OCI-LY7 (cell line): ENCODE measurements around the gene PHACTR1. TPM values are rescaled to one million over a fixed set of nuclear protein-coding genes. Genes with fewer than 3 reads are reported as not detected.

Experiments
- BruUV-seq: library from RNA; stranded (reverse); fragments of 400-500 nt; replicated peaks from 2 replicates; lab custom pipeline; 2021; lab: Mats Ljungman, UMichigan
- CTCF ChIA-PET: fragments of 300-600 bp; sonication (Branson Sonifier 250); formaldehyde crosslinking; loops from one replicate; lab custom pipeline; 2022; ENCODE audit warnings: antibody characterized with exemption; ENCODE audit not compliant: unreplicated experiment; lab: Charles Lee
- POLR2A ChIA-PET: fragments of 300-600 bp; sonication (Branson Sonifier 250); formaldehyde crosslinking; loops from one replicate; lab custom pipeline; 2022; ENCODE audit warnings: antibody characterized with exemption; lab: Charles Lee
- DNase-seq: peaks from one replicate; pipeline ENCODE4 v3.0.0-alpha.2; 2015; ENCODE audit warnings: low spot score
- H2AFZ ChIP-seq: fragments of 200-600 bp; sonication (generic), shearing (Covaris generic); 2 replicates; pipeline ENCODE4 v1.6.1; 2014; ENCODE audit warnings: mild to moderate bottlenecking, antibody characterized with exemption, low read length, moderate library complexity
- H3K27ac ChIP-seq: fragments of 200-600 bp; sonication (generic); 2 replicates; pipeline ENCODE4 v1.5.1; 2014; ENCODE audit warnings: mixed run types, low read depth, mild to moderate bottlenecking, moderate library complexity, low read length, inconsistent platforms; ENCODE audit not compliant: poor library complexity, severe bottlenecking
- H3K36me3 ChIP-seq: fragments of 200-600 bp; sonication (generic); 2 replicates; pipeline ENCODE4 v1.6.1; 2014; ENCODE audit warnings: mild to moderate bottlenecking, antibody characterized with exemption, low read length, moderate library complexity, mixed read lengths; ENCODE audit not compliant: insufficient read depth
- H3K4me1 ChIP-seq: fragments of 200-600 bp; sonication (generic); 2 replicates; pipeline ENCODE4 v1.5.1; 2014; ENCODE audit warnings: mild to moderate bottlenecking, low read length; ENCODE audit not compliant: insufficient read depth, poor library complexity, severe bottlenecking
- H3K4me2 ChIP-seq: fragments of 200-600 bp; sonication (generic); 2 replicates; pipeline ENCODE4 v1.6.1; 2014; ENCODE audit warnings: mild to moderate bottlenecking, low read length
- H3K4me3 ChIP-seq: fragments of 200-600 bp; sonication (generic); 2 replicates; pipeline ENCODE4 v1.5.1; 2014; ENCODE audit warnings: mild to moderate bottlenecking, low read depth, low read length; ENCODE audit not compliant: poor library complexity, severe bottlenecking
- H3K79me2 ChIP-seq: fragments of 200-600 bp; sonication (generic); 2 replicates; pipeline ENCODE4 v1.6.1; 2016; ENCODE audit warnings: low read depth, mild to moderate bottlenecking, low read length, moderate library complexity, mixed read lengths; ENCODE audit not compliant: insufficient read depth
- H3K9me2 ChIP-seq: fragments of 200-600 bp; sonication (generic); 2 replicates; pipeline ENCODE4 v1.6.1; 2016; ENCODE audit warnings: mild to moderate bottlenecking, low read length, mixed read lengths; ENCODE audit not compliant: insufficient read depth
- H3K9me3 ChIP-seq: fragments of 200-600 bp; sonication (generic); 2 replicates; pipeline ENCODE4 v1.6.1; 2014; ENCODE audit warnings: mild to moderate bottlenecking, mixed run types, low read length, mixed read lengths
- H4K20me1 ChIP-seq: fragments of 200-600 bp; sonication (generic); 2 replicates; pipeline ENCODE4 v1.6.1; 2014; ENCODE audit warnings: mild to moderate bottlenecking, antibody characterized with exemption, low read length, moderate library complexity, mixed read lengths; ENCODE audit not compliant: insufficient read depth
- CTCF ChIP-seq: fragments of 200-600 bp; sonication (generic); conservative IDR thresholded peaks from 2 replicates; pipeline ENCODE4 v1.5.1; 2014; ENCODE audit warnings: mild to moderate bottlenecking, antibody characterized with exemption, low read length, moderate library complexity, mixed read lengths
- EZH2phosphoT487 ChIP-seq: fragments of 200-600 bp; sonication (generic); IDR thresholded peaks from 2 replicates; pipeline ENCODE4 v1.6.1; 2018; ENCODE audit warnings: low read depth, borderline replicate concordance, mild to moderate bottlenecking, mixed run types, antibody characterized with exemption, low read length, moderate library complexity, mixed read lengths
- intact Hi-C: fragments of 100-400 bp; cut with micrococcal nuclease; formaldehyde crosslinking; loops from one replicate; pipeline ENCODE4 v1.10.0; 2022; ENCODE audit not compliant: unreplicated experiment
- total RNA-seq, 2 experiments: library from RNA; depleted of rRNA in 1 of 2; stranded (reverse); fragments of >200 nt in 1 of 2; shearing (Covaris generic) in 1 of 2; gene quantifications; 2 replicates each; pipeline ENCODE4 v1.2.3, GENCODE V29; 2014 to 2022

PHACTR1 gene
- total RNA-seq, 2 experiments from 2014 or later, result 25.1 to 46.6 TPM

- H4K20me1 ChIP-seq, result no peaks in the 10 kb centered on the region
- H3K4me1 ChIP-seq, result no peaks in the 10 kb centered on the region
- no peaks in the 10 kb centered on the region for H3K79me2 ChIP-seq
- TF ChIP-seq CTCF, result no peak
- H3K9me3 ChIP-seq, result no peaks in the 10 kb centered on the region
- BruUV-seq, result no TSS peak
- intact Hi-C loops, result loop anchor here (5.0 kb wide), 1 partner anchor 317 kb away; no protein-coding TSS in a partner anchor
- H3K4me2 ChIP-seq, result no peak overlapping the region
- no peak overlapping the region for H3K4me3 ChIP-seq
- no peaks in the 10 kb centered on the region for H3K36me3 ChIP-seq
- CTCF ChIA-PET, result no interaction called here
- no peaks in the 10 kb centered on the region for H3K9me2 ChIP-seq
- no peak overlapping the region for H3K27ac ChIP-seq
- POLR2A ChIA-PET, result no interaction called here
- no peak overlapping the region for H2AFZ ChIP-seq
- no peak for DNase-seq
Observed at GRCh38 chr6:13015379-13015681, 298.8 kb downstream of the PHACTR1 start.

GRCh38 chr6:13024616-13025015 lies 308.0 kb downstream of the PHACTR1 start:
- POLR2A ChIA-PET, result interaction anchor here (1.0 kb wide), 1 partner anchor 90 kb away, joined by 3 read pairs; no protein-coding TSS in a partner anchor
- no TSS peak for BruUV-seq
- H3K4me3 ChIP-seq, result no peak overlapping the region
- H3K79me2 ChIP-seq, result no peaks in the 10 kb centered on the region
- H3K4me2 ChIP-seq, result no peak overlapping the region
- no peak for DNase-seq
- TF ChIP-seq EZH2phosphoT487 (no peak), CTCF (no peak)
- no peak overlapping the region for H3K27ac ChIP-seq
- H3K9me3 ChIP-seq, result no peaks in the 10 kb centered on the region
- H3K9me2 ChIP-seq, result no peaks in the 10 kb centered on the region
- intact Hi-C loops, result no loop called here
- no peaks in the 10 kb centered on the region for H3K4me1 ChIP-seq
- no peak overlapping the region for H2AFZ ChIP-seq
- CTCF ChIA-PET, result no interaction called here
- no peaks in the 10 kb centered on the region for H4K20me1 ChIP-seq
- no peaks in the 10 kb centered on the region for H3K36me3 ChIP-seq

DNA sequence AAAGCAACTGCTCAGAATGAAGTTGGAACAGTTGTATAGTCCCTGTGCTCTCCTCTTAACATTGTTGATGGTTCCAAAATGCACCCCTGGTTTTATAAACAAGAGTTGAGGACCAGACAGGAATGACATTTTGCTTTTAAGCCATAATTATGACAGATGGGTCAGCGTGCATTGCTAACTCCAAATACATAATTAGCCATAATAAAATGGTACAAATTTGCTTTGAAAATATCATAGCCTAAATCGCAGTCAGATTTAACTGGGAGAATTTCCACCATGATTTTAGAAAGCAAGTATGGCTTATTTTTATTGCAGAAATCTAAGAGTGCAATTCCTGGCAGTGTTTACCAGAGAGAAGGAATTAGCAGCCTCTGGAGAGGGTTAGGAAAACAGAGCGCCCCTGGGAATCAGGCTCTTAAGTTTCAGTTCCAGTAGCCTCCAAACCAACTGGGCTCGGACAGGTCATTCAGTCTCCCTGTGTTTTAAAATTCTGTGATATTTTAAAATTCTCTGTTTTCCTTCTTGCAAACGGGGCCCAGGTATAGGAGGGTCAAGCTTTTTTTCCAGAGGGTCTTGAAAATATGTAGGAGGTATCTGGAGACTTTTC lies 309.4 kb downstream of the PHACTR1 start:
- H3K4me3 ChIP-seq, result no peak overlapping the region
- TF ChIP-seq CTCF (no peak), EZH2phosphoT487 (no peak)
- H2AFZ ChIP-seq, result no peak overlapping the region
- DNase-seq, result no peak
- CTCF ChIA-PET, result no interaction called here
- H3K36me3 ChIP-seq, result no peaks in the 10 kb centered on the region
- no TSS peak for BruUV-seq
- H3K9me2 ChIP-seq, result no peaks in the 10 kb centered on the region
- POLR2A ChIA-PET, result no interaction called here
- no peaks in the 10 kb centered on the region for H3K9me3 ChIP-seq
- no peaks in the 10 kb centered on the region for H3K79me2 ChIP-seq
- intact Hi-C loops, result no loop called here
- no peak overlapping the region for H3K4me2 ChIP-seq
- no peaks in the 10 kb centered on the region for H3K4me1 ChIP-seq
- no peak overlapping the region for H3K27ac ChIP-seq
- H4K20me1 ChIP-seq, result no peaks in the 10 kb centered on the region
